HG02885 (cell line): ENCODE results near the gene ACER2.
"Not testable (repeated sequence)": the region's sequence is repeated elsewhere in the genome, so short reads cannot be mapped to it uniquely, and the experiment has no call there.

ENCODE experiments used
- ATAC-seq: cut with Tn5 transposase; IDR thresholded peaks from one replicate; pipeline ENCODE4 v1.9.1; 2021; ENCODE audit warnings: mild to moderate bottlenecking; ENCODE audit not compliant: unreplicated experiment, poor library complexity

Gene ACER2

DNA sequence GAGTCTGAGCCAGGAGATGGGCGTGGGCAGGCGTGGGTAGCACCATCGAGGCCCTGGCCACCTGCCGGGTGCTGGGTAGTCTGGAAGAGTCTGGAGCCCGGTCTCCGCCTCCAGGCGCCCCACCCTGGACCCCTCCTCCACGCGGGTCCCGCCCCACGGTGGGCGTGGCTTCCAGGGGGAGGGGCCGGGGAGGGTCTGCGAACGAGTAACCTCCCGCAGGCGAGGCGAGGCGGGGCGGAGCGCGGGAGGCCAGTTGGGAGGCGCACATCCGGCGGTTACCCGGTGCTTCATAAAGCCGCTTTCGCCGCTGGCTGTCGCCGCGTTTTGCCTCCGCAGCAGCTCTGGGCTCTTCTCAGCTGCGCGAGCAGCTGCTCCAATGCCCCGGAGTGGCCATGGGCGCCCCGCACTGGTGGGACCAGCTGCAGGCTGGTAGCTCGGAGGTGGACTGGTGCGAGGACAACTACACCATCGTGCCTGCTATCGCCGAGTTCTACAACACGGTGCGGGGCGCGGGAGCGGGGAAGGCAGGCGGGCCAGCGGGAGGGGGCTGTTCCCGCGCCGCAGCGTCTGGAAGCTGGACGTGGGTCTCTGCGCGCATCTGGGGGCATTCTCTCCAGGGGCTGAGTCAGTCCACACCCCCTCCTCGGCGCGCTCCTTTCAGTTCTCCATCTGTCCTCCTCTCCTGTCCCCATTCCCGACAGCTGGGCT lies at the start of gene ACER2:
Gene ACER2, plus strand, starts transcription at position 317 of the 708 bp plus-strand sequence. Its CDS starts 76 bp downstream, at position 393.
- ATAC-seq, result peak; percentile 94

DNA sequence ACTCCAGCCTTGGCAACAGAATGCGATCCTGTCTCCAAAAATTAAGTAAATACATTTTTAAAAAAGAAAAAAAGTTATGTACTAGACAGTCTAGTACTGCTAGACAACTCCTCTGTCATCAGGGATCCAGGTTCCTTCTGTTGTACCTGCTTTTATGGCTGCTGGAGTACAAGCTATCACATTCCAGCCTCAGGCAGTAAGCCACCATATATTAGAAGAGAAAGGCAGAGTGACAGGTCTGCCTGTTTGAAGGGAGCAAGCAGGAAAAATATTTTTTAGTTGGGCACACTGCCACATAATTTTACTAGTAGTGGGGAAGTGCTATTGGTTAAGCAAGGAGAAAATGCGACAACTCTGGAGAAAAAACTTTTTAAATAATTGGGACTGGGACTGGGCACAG lies 39.7 kb upstream of the ACER2 start:
- ATAC-seq, result no peak

DNA sequence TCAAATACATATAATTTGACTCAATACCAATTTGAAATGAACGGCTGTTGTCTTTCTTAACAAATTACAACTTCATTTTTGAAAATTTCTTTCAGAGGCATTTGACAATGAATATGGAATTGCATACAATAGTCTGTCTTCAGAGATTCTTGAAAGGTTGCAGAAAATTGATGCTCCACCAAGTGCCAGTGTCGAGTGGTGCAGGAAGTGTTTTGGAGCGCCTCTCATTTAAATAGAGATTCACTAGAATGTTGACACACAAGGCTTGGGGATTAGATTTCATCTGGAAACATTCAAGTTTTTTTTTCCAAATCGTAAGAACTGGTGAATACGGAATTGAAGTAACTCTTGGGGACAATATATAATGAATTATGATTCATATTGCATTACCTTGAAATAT lies 36.9 kb upstream of the ACER2 start:
- no peak for ATAC-seq

DNA sequence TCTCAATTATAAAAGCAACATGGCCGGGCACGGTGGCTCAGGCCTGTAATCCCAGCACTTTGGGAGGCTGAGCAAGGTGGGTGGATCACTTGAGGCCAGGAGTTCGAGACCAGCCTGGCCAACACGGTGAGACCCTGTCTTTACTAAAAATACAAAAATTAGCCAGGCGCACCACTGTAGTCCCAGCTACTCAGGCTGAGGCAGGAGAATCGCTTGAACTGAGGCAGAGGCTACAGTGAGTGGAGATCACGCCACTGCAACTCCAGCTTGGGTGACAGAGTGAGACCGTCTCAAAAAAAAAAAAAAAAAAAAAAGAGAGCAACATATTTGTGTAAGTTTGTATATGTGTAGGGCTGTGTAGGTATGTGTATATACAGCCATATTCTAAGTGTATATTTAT lies 36.2 kb upstream of the ACER2 start:
- no peak for ATAC-seq

DNA sequence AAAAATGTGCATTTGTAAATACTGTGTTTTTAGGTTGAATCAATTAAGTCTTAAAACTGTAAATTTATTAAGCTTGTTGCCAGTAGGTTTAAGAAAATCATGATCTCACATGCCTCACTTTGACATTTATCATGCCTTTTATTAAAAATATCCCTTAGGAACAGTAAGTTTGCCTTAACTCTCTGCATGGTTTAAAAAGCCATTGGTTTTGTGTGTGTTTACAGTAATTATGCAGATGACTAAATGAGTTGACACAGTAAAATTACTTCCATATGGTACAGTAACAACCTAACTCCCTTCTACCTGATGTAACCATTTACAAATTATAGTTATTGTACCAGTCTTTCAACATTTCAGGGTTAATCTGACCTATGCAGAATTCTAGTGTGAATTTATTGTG lies 35.3 kb upstream of the ACER2 start:
- ATAC-seq, result no peak

DNA sequence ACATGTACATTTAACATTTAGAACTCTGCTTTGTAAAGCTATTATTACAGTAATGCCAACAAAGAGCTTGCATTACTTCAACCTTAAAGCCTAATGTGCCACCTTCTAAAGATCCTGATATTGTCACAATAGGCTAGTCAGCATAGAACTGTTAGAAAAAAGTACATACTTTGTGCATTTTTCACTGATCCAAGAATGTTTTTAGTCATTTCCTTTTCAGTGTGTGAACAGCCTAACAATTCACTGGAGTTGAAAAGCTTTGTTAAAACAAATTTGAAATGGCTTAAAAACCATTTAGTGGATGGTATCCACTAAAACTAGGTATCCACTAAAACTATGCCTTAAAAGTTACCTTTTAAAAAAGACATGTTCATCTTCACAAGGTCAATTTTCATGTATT lies 33.3 kb upstream of the ACER2 start:
- ATAC-seq, result no peak

DNA sequence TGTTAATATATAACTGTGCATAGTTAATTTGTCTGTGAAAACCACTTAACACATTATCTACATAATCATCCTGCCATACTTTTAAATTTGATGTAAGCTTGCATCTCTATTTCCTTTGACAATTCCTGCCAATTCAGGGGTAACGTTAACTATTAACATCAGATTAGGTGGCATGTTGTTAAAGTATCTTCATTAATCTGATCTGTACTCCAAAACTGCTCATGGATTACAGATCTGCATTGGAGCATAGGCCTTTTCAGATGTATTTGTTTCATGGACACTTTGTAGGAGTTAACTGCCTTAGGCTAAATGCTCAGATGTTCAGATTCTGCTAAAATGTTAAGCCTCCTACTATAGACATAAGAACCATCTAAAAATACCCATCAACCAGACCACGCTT lies 31.9 kb upstream of the ACER2 start:
- no peak for ATAC-seq

DNA sequence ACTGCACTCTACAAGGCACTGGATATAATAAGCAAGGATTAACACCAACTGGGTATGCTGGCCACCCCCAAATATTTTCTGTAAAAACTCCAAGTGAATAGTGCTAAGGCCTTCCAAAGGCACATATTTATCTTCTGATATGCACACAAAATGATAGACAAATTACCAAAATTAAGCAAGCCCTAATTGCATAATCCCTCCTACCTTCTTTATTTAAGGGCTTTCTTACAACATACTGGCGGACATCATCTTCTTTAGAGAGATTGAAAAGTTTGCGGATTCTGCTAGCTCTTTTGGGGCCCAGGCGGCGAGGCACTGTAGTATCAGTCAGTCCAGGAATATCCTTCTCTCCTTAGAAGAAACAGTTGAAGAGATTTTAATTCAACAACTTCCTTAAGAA lies 30.6 kb upstream of the ACER2 start:
- ATAC-seq, result no peak

DNA sequence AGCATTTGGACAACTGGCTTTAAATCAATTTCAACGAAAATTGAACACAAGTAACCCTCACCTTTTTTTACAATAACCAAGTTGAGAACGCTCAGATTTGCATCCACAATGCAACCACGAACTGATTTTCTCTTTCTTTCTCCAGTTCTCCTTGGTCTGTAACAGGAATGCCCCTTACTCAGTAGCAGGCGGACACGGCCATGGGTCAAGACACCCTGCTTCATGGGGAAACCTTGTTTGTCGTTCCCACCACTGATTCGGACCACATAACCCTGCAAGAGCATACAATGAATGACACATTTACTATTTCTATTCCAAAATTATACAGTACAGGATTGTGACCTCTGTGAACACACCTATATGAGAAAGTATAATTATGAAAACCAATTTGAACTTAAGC lies 30.2 kb upstream of the ACER2 start:
- no peak for ATAC-seq

DNA sequence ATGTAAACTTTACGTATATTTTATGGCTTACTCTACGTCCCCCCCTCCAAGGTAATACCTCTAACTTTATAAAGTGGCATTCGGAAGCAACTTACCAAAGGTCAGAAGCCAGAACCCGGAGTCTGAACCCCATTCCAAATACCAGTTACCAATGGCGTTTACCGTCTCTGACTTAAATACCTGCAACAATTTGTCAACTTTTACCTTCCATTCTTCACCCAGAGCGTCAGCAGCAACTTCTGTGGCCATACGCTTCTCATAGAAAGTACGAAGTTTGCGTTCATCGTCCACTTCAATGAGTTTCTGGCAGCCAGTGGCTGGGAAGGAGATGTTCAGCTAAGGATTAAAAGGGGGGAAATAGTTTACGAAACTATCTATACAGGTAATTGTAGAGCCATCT lies 29.5 kb upstream of the ACER2 start:
- ATAC-seq, result no peak

DNA sequence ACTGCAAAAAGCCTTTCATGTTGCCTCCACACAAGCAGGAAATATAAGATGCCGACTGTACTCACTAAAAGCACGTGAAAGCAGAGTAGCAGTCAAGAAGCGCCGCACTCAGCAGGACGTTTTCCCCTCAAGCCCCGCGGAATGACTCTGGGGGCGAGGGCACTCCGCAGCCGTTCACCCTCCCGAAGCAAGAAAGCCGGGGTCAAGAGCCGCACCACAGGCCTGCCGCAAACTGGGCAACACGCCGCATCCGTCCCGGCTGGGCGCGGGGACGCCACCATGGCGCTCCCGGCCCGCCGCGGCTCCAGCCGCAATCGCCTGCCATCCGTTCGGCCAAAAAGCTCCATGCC lies 29.1 kb upstream of the ACER2 start:
- peak; percentile 35 for ATAC-seq

DNA sequence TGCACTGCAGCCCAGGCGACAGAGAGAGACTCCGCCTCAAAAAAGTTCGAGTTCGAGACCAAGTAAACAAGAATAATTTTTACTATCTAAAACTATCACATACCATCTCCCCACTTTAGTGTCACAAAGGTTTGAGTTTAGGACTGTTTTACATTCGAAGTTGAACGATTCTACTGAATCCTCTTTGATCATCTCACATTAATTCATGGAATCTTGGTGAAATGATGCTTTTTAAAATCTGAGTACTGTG lies 28.1 kb upstream of the ACER2 start:
- ATAC-seq, result no peak

DNA sequence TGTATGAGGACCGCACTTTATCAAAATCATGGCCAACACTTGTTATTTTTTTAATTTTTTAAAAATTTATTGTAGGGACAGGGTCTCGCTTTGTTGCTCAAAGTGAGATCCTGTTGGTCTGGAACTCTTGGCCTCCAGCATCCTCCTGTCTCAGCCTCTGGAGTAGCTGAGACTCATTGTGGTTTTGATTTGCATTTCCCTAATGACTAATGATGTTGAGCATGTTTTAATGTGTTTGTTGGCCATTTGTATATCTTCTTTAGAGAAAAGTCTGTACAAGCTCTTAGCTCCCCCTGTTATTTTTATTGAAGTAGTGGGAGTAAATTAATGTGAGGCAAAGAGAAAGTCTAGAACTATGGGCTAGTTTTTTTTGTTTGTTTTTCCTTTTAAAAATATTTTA lies 27.2 kb upstream of the ACER2 start:
- ATAC-seq, result no peak

DNA sequence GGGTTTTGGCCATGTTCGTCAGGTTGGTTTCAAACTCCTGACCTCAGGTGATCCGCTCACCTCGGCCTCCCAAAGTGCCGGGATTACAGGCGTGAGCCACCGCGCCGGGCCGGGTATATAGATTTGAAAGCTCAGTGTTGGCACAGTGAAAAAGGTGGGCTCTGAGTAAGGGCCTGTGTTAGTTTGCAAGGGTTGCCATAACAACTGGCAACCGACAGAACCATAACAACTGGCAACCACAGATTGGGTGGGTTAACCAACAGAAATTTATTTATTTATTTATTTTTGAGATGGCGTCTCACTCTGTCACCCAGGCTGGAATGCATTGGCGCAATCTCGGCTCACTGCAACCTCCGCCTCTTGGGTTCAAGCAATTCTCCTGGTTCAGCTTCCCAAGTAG lies 23.6 kb upstream of the ACER2 start:
- not testable (repeated sequence) for ATAC-seq

DNA sequence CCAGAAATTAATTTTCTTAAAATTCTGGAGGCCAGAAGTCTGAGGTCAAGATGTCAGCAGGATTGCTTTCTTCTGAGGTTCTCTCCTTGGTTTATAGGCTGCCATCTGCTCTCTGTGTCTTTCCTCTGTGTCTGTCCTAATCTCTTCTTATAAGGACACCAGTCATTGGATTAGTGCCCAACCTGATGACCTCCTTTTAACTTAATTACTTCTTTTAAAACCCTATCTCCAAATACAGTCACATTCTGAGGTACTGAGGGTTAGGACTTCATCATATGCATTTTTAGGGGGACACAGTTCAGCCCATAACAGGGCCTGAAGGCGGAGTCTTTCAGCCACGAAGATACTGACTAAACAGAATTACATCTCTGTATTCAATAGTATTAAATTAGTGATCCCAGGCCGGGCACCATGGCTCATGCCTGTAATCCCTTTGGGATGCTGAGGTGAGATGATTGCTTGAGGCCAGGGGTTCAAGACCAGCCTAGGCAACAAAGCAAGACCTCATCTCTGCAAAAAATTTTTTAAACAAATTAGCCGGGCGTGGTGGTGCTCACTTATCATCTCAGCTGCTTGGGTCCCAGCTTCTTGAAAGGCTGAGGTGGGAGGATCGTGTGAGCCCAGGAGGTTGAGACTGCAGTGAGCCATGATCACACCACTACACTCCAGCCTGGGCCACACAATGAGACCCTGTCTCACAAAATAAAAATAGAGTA lies 22.9 kb upstream of the ACER2 start:
- ATAC-seq, result no peak

DNA sequence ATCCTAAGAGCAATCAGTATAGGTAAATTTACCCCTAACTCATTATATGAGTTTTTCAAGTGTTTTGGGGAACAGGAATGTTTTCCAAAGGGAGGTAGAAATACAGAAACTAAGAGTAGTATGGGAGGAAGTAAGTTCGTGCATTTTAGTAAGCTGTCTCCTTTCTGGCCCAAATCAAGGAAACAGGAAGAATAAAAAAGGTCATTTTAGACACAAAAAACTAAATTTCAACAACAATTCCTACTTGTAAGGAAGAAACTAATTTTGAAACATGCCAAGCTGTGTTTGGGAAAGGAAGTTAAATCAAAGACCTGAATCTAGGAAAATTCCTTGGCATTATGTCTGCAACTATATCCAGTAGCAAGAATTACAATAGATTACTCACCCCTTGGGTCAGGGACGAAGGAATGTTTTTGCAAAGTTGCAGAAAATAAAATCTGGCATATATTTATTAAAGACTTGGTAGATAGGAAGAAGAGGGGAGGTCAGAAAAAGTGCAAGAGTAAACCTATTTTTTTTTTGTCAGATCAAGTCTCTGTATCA lies 22.2 kb upstream of the ACER2 start:
- ATAC-seq, result no peak

DNA sequence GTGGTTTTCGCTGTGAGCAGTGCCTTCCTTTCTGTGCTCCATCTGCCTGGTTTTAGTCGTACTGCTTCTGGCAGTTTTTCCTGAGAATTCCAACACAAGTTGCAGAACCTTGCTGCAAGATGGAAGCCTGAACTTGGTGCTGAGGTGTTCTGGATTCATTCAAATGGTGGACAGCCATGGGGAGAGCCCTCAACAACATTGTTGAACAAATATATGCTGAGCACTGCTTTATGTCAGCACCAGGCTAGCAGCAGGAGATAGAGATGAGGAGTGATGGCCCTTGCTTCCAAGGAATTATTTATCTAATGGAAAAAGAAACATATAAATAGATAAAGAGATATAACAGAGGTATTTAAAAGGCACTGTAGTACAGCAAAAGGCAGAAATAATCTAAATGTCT lies 21.5 kb upstream of the ACER2 start:
- no peak for ATAC-seq

DNA sequence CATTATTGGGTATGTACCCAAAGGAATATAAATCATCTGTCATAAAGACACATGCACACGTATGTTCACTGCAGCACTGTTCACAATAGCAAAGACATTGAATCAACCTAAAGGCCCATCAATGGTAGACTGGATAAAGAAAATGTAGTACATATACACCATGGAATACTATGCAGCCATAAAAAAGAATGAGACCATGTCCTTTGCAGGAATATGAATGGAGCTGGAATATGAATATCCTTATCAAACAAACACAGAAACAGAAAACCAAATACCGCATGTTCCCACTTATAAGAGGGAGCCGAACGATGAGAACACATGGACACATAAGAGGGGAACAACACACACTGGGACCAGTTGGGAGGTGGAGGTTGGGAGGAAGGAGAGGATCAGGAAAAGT lies 19.3 kb upstream of the ACER2 start:
- not testable (repeated sequence) for ATAC-seq

DNA sequence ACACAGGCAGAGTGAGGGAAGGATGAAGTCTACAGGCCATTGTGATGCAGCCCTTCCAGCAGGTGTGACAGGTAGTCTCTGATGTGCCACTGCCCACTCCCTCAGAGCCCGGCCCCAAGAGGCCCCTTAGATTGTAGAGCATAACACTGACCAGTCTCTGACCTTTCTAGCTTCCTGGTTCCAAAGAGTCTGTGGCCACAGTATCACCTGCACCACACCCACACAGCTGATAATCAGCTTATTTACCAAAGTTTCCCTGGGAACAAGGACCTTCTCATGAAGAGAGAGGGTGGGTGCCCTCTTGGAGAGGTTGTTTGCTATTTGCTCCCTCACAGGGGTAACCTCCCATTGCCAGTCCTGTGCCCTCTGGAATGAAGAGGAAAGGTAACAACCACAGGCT lies 11.0 kb upstream of the ACER2 start:
- no peak for ATAC-seq

DNA sequence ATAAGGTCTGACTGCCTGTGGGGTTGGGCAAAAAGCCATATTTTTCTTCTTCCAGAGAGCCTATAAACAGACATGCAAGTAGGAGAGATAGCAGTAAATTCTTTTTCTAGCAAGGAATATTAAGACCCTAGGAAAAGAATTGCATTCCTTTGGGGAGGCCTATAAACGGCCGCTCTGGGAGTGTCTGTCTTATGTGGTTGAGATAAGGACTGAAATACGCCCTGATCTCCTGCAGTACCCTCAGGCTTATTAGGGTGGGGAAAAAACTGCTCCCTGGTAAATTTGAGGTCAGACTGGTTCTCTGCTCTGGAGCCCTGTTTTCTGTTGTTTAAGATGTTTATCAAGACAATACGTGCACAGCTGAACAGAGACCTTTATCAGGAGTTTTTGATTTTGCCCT lies 5.6 kb upstream of the ACER2 start:
- ATAC-seq, result not testable (repeated sequence)

DNA sequence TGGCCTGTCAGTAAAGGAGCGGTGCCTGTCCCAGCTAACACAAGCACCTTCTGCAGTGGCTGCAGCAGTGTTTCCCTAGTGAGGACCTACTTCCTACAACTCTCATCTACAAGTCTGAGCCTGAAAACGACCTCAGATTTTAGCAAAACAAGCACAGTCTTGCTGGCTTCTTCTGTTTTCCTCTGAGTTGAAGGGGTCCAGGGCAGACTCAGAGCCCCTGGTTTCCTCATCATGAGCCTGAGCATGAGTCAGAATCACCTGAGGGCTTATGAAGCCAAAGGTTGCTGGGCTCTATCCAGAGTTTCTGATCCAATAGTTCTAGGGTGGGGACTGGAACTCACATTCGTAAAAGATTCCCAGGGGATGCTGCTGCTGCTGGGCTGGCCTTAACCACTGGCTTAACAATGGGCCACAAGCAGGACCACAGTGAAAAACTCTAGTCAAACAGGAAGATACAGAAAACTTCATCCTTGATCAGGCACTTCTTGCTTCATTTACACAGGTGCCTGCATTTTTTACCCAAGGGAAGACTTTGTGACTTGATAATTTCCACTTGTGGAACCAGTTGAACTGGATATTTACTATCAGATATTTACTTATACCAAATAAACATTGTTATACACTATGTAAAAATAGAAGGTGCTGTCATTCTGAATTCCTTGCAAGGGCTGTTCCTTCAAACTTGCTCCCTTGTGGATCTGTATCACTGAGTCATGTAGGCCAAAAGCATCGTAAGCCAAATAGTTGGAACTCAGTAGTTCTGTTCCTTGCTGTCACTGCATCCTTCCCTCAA lies 4.3 kb upstream of the ACER2 start:
- ATAC-seq, result no peak
